GM18519 (cell line): Measurements from ENCODE around the gene PRAC2.

Experiments
- ATAC-seq: cut with Tn5 transposase; IDR thresholded peaks from one replicate; pipeline ENCODE4 v1.9.1; 2021; ENCODE audit warnings: mild to moderate bottlenecking, moderate library complexity; ENCODE audit not compliant: unreplicated experiment, low FRiP score

Gene PRAC2

DNA sequence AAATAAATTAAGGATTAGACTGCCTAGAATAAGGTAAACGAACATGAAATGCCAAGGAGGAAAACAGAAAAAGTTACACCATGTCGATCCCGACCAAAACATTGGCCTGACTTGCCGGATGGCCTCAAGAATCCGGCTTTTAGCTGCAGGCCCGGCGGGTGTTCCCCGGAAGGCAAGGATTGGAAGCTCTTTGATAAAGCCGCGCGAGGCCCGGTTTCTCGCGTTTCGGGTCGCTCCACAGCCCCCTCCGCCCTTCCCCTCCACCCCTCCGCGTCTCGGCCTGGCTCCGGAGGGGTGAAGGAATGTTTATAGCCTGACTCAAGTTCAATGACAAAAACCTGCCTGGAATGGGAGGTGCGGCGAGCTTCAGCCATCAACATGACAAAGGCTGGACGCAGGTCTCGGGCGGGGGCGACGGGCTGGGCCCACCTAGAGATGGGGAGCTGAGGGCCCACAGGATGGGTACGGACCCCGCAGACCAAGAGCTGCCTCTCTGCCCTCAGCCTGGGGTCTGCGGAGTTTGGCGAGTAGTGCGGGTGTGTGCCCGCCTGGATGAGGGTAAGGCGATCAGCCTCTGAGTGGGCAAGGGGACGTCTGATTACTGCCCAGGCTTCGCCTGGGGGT, 3.2 kb upstream of the PRAC2 start:
- ATAC-seq: no peak

GRCh38 chr17:48720266-48721008, 2.5 kb upstream of the PRAC2 start:
- no peak for ATAC-seq

- ATAC-seq: no peak
Observed at GRCh38 chr17:48721009-48721402, 2.0 kb upstream of the PRAC2 start.

GRCh38 chr17:48722201-48722907, 631 bp upstream of the PRAC2 start, which contains the start of gene PRAC1:
Gene PRAC1 (minus strand): TSS chr17:48722518. CDS start chr17:48722392, 126 bp downstream.
- ATAC-seq: no peak

DNA sequence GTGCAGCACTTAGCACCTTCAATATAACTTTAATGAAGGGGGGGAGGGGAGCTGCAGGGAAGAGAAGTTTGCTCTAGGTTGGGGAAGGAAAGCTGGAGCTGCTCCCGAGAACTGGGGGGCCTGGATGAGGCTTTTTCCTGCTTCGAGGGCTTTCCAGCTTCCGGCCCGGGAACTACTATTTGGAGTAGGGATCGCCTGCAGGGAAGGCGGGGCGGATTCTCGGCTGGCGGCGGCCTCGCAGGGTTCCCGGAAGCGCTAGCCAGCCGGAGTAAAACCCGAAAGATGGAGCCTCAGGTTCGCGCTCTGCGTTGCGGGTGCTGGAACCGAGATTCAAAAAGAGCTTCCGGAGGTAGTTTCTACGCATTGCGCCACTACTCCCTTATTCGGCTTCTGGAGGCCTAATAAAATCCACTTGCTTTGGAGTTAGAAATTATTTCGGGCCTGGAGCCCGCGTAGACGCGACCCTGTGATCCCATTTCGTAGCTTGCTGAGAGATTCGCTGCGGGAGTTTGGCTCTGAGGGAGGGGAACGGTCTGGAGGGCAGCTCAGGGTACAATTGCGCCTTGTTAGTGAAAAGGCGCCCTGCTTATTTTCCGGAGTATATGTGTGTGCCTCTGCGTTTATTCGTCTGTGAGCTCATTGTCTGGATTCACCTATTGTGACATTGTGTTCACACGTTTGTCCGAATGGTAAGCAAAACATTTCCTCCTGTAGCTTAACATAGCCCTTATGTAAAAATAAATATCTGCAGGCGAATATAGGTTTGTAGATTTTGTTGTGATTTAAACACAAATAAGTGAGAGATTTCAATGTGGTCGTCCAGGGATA, 652 bp downstream of the PRAC2 start:
- ATAC-seq: no peak

- no peak for ATAC-seq
Observed at GRCh38 chr17:48724251-48725003, 1.4 kb downstream of the PRAC2 start.

- ATAC-seq: no peak
Observed at GRCh38 chr17:48725004-48725287, 2.0 kb downstream of the PRAC2 start.

DNA sequence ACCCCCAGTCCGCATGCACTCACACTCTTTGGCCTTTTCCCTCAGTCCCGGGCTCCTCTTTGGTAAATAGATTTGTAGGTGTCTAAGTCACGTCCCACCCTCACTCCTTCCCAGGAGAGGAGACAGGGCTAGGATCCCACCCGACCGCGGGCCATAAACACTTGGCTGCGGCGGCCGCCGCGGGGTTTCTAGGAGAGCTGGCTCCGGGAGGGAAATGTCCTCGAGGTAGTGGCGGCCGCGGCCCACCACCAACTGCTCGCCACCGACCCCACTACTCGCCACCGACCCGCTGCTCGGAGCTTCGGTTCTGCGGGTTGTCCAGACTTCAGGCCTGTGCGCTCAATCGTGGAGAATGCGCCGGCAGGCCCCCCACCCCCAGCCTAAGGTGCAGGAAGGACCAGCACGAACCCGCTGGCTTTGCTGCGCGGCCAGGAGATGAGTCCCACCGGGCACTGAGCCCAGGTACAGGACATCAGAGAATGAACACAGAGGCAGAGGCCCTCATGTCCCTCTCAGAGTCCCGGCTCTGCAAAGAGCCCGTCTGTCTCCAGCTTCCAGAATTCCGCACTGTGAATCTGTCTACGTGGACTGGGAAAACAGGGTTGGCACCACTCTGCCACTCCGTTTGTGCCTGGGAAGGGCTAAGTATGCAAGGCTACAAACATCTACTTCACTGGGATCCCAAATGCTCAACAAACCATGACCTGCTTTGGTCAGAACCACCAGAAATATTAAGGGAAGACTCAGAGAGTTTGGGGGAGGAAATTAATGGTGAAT, 2.5 kb downstream of the PRAC2 start:
- no peak for ATAC-seq

- ATAC-seq: no peak
Observed at GRCh38 chr17:48726114-48726915, 3.3 kb downstream of the PRAC2 start.

DNA sequence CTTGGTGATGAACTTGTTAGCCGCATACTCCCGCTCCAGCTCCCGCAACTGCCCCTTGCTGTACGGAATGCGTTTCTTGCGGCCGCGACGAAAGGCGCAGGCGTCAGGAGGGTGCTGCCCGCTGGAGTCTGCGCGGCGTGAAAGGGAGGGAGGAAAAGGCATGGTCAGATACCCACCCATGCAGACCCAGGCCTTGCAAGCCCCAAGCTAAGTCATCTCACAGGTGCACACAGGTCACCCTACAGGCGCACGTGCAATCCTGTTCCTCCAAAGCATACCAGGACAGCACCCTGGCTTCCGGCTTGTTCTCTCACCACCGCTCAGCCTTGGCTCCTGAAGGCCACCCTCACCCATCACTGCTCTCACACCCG, 3.9 kb downstream of the PRAC2 start:
- no peak for ATAC-seq

GRCh38 chr17:48727415-48728175, 4.6 kb downstream of the PRAC2 start:
- no peak for ATAC-seq

- no peak for ATAC-seq
Observed at GRCh38 chr17:48728232-48729231, 5.5 kb downstream of the PRAC2 start, which contains the start of gene HOXB13. Gene HOXB13 (minus strand): TSS chr17:48728750. CDS start chr17:48728593, 157 bp downstream.

DNA sequence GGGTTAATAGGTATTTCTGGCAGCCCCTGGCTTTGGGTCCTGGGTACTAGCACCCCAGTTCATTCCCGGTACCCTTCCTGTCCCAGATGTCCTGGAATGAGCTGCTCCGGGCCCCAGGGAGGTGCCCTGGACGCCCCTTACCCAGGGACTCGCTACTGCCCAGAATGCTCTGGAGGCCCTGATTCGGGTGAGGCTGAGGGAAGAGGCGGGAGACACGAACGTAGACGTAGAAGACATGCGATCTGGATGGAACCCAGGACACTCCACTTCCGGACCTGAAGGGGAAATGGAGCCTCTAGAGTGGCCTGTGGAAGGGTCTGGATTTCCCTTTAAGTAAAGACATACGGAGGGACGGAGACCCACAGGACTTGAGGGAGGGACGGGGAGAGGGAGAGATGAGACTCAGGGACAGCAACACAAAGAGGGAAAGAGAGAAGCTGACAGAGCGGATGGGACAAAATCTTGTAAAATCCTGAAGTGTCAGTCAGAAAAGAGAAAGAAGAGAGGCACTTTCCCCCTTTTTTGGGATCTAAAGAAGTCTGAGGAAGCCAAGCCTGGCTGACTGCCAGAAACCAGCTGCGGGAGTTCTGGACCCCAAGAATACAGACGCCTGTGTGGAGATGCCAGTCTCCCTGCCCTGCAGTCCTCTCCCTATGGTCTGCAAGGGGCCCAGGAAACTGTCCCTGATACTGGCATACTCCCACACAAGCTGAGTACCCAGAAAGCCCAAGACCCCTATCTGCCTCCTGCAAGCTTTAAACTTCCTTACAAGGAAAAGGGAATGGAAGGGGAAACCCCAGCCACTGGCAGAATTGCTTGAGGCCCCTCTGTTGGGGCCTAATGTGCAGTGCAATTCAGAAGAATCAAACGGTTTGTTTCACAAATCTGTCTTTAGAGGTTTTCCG, 6.6 kb downstream of the PRAC2 start:
- ATAC-seq: no peak

GRCh38 chr17:48730240-48730550, 7.2 kb downstream of the PRAC2 start:
- no peak for ATAC-seq

GRCh38 chr17:48731355-48731754, 8.4 kb downstream of the PRAC2 start:
- ATAC-seq: no peak
